Embryonic facial prominence (tissue), 1 donor: ENCODE measurements around the gene CPT1B.
"Not testable (repeated sequence)": the region's sequence is repeated elsewhere in the genome, so short reads cannot be mapped to it uniquely, and the experiment has no call there.

Experiments
- DNase-seq: peaks from one replicate; pipeline ENCODE4 v3.0.0-alpha.2; 2016; ENCODE audit errors: extremely low spot score

Gene CPT1B

DNA sequence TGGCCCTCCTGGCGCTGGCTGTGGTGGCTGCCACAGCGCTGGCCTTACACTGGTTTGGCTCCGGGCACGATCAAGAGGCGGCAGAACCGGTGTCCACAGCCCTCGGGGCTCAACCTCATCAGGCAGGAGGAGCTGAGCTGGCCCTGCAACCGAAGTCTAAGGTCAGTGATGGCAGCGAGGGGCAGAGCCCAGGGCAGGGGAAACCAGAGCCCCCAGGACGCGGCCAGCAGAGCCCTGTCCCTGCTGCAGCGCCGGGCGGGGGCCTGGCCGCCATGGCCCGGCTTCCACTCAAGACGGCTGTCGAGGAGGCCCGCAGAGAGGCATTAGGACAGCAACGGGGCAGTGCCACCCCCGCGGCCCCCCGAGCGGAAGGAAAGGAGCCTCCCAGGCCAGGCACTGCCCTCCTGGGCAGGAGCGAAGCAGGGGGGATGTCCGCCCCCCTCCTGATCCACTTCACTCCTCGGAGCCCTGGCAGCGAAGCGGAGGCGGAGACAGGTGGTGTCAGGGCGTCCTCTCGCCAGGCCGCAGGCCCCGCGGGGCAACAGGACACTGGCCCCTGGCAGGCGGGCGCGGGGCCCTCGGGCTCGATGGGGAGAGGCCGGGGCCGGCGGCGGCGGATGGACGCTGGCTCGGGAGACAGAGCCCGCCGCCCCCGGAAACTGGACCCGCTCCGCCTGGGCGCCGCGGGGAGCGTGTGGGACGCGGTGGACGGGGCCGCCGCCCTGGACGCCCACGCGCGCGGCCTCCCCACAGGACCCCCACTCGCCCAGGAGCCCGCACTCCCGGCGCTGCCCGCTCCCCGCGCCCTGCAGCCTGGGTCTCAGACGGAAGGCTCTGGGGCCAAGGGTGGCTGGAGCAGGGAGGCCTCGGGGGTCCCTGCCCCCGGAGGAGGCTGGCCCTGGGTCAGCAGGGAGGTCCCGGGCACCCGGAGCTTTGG is 31.6 kb downstream of the CPT1B start:
- no peak for DNase-seq

DNA sequence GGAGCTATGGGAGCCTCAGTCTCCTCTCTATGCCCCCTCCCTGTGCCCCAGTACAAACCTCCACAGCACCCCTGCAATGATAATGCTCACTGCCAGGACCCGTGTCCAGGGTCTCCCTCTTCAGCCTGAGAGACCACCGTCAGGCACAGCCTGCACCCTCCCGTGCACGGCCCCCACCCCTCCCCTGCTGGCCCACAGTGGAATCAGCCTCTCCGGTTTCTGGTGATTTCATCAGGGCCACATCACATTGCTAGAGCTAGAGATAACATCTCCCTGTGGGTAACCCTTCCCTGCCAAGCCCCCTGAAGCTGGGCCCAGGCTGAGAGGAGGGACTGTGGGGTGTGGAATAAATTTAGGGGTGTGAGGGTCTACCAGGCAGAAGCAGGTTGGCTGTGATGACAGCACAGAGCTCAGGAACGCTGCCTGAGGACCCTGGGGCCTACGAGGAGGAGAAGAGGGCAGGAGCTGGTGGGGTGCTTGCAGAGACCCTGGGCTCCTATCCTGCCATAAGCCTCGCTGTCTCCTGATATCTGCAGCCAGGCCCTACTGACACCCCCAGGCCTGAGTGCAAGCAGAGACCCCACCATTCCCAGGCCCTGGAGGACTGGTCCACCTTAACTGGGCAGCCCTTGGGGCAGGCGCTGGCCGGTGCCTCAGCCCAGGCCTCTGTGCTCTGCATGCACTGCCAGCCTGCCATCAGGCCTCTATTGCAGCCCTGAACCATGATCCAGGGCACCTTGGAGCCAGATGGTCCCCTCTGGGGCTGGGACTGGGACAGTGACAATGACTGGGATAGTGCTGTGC is 32.5 kb downstream of the CPT1B start, which contains the start of gene KLHDC7B:
KLHDC7B (plus strand) TSS at position 378 of the 804 bp plus-strand sequence; CDS start at position 723, 345 bp downstream.
- DNase-seq = no peak

DNA sequence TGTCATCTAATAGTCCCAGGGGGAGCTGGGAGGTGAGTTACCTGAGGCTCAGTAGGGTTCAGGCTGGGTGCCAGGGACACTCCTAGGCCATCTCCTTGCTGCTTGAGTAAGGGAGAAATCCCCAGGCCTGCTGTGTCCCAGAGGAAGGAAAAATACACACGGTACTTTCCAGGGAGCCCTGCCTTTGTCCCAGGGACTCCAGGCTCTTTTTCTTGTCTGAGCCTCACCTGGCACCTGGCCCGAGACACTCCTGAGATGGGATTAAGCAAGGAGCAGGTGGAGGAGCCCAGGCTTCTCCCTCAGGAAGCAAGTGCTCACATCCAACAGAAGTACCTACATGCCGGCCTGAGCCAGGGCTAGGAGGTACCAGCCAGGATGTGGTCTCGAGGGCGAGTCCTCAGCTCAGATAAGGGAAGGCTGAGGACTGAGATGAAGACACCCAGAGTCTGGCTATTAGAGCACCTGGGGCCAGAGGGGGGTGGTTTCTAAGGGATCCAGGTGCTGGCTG is 33.4 kb downstream of the CPT1B start:
- no peak for DNase-seq

GRCh38 chr22:50544078-50544745 is 34.0 kb downstream of the CPT1B start:
- DNase-seq = no peak

- DNase-seq = no peak
Measured at GRCh38 chr22:50542416-50542927, 35.8 kb downstream of the CPT1B start.

DNA sequence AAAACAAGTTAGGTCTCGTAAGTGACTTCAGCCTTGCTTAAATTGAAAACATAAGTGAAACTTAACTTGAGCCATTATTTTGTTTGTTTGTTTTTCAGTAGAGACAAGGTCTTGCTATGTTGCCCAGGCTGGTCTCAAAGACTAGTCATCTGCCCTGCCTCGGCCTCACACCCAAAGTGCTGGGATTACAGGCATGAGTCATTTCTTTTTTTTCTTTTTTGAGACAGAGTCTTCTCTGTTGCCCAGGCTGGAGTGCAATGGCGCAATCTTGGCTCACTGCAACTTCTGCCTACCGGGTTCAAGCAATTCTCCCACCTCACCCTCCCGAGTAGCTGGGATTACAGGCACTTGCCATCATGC is 36.6 kb downstream of the CPT1B start:
- not testable (repeated sequence) for DNase-seq

- no peak for DNase-seq
Measured at GRCh38 chr22:50540381-50540780, 37.8 kb downstream of the CPT1B start.

DNA sequence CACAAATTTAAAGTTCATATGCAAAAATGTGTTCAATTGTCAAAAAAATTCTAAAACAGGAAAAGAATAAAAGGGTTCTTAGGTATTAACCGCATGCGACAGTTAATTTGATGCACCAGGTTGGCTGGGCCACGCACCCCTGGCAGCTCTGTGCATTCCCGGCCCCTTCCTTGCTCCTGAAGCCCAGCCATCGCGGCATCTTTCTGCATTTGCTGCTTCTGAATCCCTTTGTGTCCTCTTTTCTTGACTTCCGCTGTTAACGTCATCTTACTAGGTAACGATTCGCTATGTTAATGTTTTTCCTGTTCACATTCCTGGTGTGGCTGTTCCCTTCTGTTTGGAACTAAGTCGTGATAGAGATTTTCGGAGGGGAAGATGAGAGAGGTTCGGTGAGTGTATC is 40.5 kb downstream of the CPT1B start:
- no peak for DNase-seq

DNA sequence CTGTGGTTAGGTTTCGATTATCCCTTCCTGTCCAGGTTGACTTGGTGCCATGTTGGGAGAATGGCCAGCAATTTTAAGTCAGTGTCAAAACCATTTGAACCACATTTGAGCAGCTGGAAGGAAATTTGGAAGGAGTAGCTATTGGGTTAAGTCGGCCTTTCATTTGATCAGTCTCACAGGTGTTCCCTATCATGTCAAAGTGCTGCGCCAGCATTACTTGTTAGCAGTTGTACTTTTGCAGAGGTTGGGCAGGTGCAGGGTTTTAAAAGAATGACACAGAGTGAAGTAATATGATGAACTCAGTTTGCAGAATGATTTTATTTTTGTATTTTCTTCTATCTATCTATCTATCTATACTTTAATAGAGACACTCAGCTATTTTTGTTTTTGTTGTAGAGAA is 42.0 kb downstream of the CPT1B start:
- DNase-seq = no peak

- DNase-seq = no peak
Measured at GRCh38 chr22:50535113-50535512, 43.1 kb downstream of the CPT1B start.

DNA sequence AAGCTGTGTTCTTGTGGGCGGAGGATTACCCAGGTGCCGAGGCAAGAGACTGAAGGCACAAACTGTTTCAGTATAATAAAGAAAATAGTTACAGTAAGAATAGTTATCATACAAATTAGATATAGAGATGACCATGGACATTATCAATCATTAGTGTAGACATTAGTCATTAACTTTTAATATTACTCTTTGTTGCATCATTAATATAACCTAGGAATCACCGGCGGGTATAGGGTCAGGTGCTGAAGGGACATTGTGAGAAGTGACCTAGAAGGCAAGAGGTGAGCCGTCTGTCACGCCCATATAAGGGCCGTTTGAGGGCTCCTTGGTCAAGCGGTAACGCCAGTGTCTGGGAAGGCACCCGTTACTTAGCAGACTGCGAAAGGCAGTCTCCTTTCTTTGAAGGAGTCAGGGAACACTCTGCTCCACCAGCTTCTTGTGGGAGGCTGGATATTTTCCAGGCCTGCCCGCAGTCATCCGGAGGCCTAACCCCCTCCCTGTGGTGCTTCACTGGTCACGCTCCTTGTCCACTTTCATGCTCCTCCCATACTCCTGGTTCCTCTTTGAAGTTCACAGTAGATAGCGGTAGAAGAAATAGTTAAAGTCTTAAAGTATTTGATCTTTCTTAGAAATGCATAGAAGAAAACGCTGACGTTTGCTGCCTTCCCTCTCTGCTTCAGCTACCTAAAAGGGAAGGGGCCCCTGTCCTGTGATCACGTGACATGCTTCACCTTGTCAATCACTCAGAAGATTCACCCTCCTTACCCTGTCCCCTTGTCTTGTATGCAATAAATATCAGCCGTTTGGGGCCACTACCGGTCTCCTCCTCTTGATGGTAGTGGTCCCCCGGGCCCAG is 44.1 kb downstream of the CPT1B start:
- DNase-seq = not testable (repeated sequence)

DNA sequence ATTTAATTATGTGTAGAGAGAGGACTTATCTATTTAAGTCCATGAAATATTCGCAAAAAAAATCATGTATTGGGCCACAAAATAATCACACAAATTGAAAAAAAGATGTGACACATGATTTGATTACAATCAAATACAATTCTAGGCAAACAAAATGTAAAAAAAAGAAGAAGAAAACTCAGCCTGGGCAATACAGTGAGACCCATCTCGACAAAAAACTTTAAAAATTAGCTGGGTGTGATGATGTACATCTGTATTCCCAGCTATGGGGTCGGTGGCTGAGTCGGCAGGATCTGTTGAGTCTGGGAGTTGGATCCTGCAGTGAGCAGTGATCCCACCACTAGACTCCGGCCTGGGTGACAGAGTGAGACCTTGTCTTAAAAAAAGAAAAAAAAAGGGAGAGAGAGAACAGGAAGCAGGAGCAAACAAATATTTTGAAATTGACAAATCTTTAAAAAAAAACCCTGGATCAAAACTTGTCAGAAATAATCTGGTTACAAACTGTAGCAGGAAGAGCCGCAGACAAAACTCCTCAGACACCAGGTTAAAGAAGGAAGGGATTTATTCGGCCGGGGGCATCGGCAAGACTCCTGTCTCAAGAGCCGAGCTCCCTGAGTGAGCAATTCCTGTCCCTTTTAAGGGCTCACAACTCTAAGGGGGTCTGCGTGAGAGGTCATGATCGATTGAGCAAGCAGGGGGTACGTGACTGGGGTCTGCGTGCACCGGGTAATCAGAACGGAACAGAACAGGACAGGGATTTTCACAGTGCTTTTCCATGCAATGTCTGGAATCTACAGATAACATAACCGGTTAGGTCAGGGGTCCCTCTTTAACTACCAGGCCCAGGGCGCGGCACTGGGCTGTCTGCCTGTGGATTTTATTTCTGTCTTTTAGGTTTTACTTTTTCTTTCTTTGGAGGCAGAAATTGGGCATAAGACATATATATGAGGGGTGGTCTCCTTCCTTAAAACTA is 45.1 kb downstream of the CPT1B start:
- DNase-seq = no peak

DNA sequence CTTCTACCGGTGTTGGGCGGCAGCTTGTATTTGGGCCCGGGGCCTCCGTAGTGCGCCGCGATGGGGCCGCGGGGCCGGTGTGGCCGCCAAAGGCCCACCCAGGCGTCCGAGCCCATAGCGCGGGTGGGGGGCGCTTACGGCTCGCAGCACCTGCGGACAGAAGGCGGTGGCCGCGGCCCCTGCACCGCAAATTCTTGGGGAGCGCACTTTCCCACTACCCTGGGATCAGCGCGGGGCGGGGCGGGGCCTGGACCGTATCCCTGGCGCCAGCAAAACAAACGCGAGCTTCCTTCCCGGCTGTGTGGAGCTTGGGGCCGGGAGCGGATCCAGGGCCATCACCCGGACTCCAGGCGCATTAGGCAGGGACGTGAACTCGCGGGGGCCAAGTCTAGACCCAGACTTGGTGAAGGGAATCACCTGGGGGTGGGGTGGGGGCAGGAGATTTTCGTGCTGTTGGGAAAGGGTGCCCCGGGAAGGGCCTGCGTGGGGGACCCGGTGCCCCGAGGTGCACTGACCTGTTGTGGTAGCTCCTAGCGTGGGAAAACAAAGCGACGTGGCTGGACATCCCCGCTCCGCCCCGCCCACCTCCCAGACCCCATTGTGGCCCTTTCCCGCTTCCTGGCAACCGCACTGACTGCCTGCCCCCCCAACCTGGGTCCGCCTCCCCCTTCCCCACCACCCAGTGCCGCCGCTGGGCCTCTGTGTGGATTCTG is 46.1 kb downstream of the CPT1B start:
- no peak for DNase-seq

DNA sequence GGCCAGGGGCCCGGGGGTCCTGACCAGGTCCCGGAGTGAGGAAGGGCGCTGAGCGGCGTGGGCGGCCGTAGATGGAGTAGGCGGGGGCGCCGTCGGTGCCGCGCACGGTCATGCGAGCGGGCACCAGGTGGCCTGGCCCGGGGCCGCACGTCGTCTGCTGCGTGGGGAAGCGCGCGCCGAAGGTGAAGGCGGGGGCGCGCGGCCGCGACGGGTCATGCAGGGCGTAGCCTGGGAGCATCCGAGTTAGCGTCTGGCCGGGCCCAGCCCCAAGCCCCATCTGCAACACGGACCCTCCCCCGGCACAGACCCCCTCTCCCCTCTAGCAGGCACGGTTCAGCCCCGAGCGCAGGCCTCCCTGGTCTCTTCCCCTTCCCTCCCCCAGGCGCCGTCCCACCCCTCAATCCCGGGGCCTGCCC is 46.7 kb downstream of the CPT1B start:
- no peak for DNase-seq

DNA sequence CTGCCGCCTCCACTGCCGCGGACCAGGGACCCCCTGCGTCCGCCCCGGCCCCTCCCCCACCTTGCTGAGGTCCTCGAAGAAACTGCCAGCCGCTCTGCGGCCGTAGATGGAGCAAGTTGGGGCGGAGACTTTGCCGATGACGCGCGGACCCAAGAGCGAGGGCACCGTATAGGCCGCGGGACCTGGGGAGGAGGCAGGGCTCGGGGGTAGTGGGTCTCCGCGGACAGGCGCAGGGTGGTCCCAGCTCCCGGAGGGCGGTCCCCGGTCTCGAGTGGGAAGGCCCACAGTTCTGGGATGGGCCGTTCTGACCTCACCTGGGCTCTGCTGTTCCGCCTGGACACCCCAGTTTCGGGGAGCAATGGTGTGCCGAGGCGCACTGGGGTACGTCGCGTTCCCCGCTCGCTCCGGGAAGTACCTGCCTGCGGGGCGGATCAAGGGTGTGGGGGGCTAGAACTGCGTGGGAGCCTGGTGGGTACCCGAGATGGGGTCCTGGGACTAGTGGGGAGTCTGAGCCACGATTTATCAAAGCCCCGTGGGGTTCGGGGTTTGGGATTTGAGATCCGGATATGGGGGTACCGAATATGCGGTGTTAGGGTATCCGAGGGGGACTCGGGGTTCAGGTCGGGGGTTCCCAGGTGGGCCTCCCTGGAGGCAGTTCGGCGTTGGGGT is 47.2 kb downstream of the CPT1B start:
- no peak for DNase-seq

DNA sequence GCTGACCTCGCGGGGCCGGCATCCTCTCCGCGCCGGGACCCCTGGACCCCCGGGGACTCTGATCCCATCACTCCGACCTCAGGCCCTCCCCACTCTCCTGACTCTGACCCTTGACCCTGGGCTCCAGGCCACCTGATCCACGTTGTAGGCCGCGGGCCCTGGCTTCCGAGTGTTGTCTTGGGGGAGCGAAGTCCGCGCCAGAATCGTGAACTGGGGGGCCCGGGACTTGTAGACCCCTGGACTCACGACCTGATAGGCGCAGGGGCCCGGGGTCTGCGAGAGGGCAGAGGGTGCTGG is 47.7 kb downstream of the CPT1B start:
- no peak for DNase-seq

DNA sequence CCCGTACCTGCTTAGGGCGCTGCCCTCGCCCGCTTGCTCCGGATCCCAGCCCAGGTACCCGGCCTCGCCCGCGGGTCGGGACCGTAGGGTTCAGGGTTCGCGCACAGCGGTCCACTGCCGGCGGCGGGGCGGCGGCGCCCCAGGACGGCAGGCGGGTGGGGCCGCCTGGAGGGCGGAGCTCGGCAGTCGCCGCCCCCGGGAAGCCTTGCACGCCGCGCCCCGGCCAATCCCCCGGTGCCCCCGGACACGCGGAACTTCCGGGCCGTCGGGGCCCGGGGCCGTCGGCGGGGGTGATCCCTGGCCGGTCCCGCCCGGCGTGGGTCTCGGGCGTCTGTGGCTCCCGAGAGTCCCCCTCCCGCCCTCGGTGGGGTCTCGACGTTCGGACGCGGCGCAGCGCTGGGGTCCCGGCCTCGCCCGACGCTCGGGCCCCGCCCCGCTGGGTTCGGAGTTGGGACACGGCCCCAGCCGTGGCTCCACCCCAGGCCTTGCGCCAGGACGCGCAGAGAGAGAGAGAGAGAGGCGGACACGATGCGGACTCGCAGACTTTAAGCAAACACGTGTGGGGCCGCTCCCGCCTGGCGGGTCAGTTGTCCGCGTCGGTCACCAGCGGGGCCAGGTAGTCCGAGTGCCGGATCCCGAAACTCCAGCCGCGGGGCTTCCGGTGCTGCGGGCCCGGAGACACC is 48.2 kb downstream of the CPT1B start, which contains the start of gene TYMP:
TYMP (minus strand) TSS at position 116 of the 683 bp plus-strand sequence. CDS start 303 bp downstream, outside the sequence.
- DNase-seq = no peak

DNA sequence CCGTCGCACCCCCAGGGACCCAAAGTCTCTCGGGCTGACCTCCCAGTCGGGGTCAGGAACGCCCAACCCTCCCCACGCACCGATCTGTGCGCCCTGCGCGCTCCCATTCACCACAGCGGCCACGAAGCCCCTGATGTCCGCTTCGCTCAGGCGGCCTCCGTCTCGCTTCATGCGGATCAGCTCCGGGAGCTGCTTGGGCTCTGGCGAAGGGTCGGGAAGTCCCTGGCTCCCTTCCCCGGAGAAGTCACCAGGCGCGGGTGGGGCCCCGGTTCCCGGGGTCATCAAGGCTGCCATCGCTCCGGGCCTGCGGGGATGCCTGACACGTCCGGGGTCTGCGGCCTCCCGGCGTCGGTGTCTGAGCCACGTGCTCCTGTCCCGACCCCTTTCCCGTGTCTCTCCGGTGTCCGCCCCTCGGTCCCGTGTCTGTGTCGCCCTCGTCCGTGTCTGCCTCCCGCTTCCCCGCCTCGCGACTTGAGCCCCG is 48.8 kb downstream of the CPT1B start:
- no peak for DNase-seq
